ENCODE measurements around the gene URB1. TPM values are rescaled to one million over a fixed set of nuclear protein-coding genes. Genes with fewer than 3 reads are reported as not detected.

Gene URB1
- polyA plus RNA-seq, 1 donor (not counting 4 experiments of a cell fraction or from before 2014, with no cell fraction given) = 9.0 TPM

- no peak overlapping the region for H3K9ac ChIP-seq (ENCODE audit: control insufficient read depth, extremely low read depth, insufficient read depth, low read length)
- no peak overlapping the region for H3K4me3 ChIP-seq (ENCODE audit: control insufficient read depth in 2 of 3, extremely low read depth in 1 of 3, insufficient read depth in 2 of 3, low read depth in 1 of 3, low read length in 3 of 3)
- dilution Hi-C loops (cut with MboI; ENCODE audit: extremely low pct_ligation_motif_present, low sequenced_read_pairs) = no loop called here
- H3K79me2 ChIP-seq (ENCODE audit: control insufficient read depth, insufficient read depth, low read length) = peaks cover 34% of the 10 kb centered on the region
- H3K4me2 ChIP-seq (ENCODE audit: control insufficient read depth, extremely low read depth, insufficient read depth, low read depth, low read length) = no peak overlapping the region
- H3K9me3 ChIP-seq (ENCODE audit: control insufficient read depth, low read depth, low read length) = no peaks in the 10 kb centered on the region
- TF ChIP-seq CTCF (optimal IDR thresholded peaks at IDR 0.05 in 1 of 3, IDR thresholded peaks at IDR 0.05 in 1 of 3, conservative IDR thresholded peaks at IDR 0.05 in 1 of 3; ENCODE audit: extremely low read depth in 1 of 3, insufficient read depth in 2 of 3, low read length in 3 of 3) = no peak
- TF ChIP-seq EZH2 (IDR thresholded peaks at IDR 0.05; ENCODE audit: low read length) = no peak
- H3K9me1 ChIP-seq (ENCODE audit: control insufficient read depth, extremely low read depth, insufficient read depth, low read length) = no peaks in the 10 kb centered on the region
- H3K4me1 ChIP-seq (ENCODE audit: control insufficient read depth, extremely low read depth, insufficient read depth, low read length) = peaks cover 15% of the 10 kb centered on the region
- DNase-seq (ENCODE audit: low read depth, low spot score) (no peak), FAIRE-seq (no peak)
- no peak overlapping the region for H3K27ac ChIP-seq (ENCODE audit: control insufficient read depth, insufficient read depth, low read length)
- no peaks in the 10 kb centered on the region for H3K27me3 ChIP-seq (ENCODE audit: control insufficient read depth, extremely low read depth, insufficient read depth, low read length)
- peaks cover 0 to 9% of the 10 kb centered on the region in 2 experiments for H3K36me3 ChIP-seq (ENCODE audit: control insufficient read depth in 2 of 2, extremely low read depth in 1 of 2, insufficient read depth in 2 of 2, low read length in 2 of 2)
- no peak overlapping the region for H2AFZ ChIP-seq (ENCODE audit: control insufficient read depth, low read length)
- H4K20me1 ChIP-seq (ENCODE audit: control insufficient read depth, extremely low read depth, insufficient read depth, low read length) = no peaks in the 10 kb centered on the region
These were observed 25.3 kb upstream of the URB1 start for GRCh38 chr21:32418146-32418545.

- dilution Hi-C loops (cut with MboI; ENCODE audit: extremely low pct_ligation_motif_present, low sequenced_read_pairs) = no loop called here
- no peak for TF ChIP-seq CTCF (optimal IDR thresholded peaks at IDR 0.05 in 1 of 3, IDR thresholded peaks at IDR 0.05 in 1 of 3, conservative IDR thresholded peaks at IDR 0.05 in 1 of 3; ENCODE audit: extremely low read depth in 1 of 3, insufficient read depth in 2 of 3, low read length in 3 of 3)
These were observed 22.9 kb upstream of the URB1 start for GRCh38 chr21:32415451-32416398.

More at GRCh38 chr21:32415451-32416398, 22.9 kb upstream of the URB1 start:
- H3K36me3 ChIP-seq (ENCODE audit: control insufficient read depth in 2 of 2, extremely low read depth in 1 of 2, insufficient read depth in 2 of 2, low read length in 2 of 2) = peaks cover 0 to 9% of the 10 kb centered on the region in 2 experiments
- peaks cover 35% of the 10 kb centered on the region for H3K79me2 ChIP-seq (ENCODE audit: control insufficient read depth, insufficient read depth, low read length)
- no peak overlapping the region for H3K4me3 ChIP-seq (ENCODE audit: control insufficient read depth in 2 of 3, extremely low read depth in 1 of 3, insufficient read depth in 2 of 3, low read depth in 1 of 3, low read length in 3 of 3)
- H3K4me2 ChIP-seq (ENCODE audit: control insufficient read depth, extremely low read depth, insufficient read depth, low read depth, low read length) = no peak overlapping the region
- no peak overlapping the region for H3K27ac ChIP-seq (ENCODE audit: control insufficient read depth, insufficient read depth, low read length)
- H3K27me3 ChIP-seq (ENCODE audit: control insufficient read depth, extremely low read depth, insufficient read depth, low read length) = no peaks in the 10 kb centered on the region
- no peak overlapping the region for H3K9ac ChIP-seq (ENCODE audit: control insufficient read depth, extremely low read depth, insufficient read depth, low read length)
- H3K9me3 ChIP-seq (ENCODE audit: control insufficient read depth, low read depth, low read length) = no peaks in the 10 kb centered on the region
- DNase-seq (ENCODE audit: low read depth, low spot score) (no peak), FAIRE-seq (no peak)
- H3K9me1 ChIP-seq (ENCODE audit: control insufficient read depth, extremely low read depth, insufficient read depth, low read length) = no peaks in the 10 kb centered on the region
- H3K4me1 ChIP-seq (ENCODE audit: control insufficient read depth, extremely low read depth, insufficient read depth, low read length) = peaks cover 21% of the 10 kb centered on the region
- no peak overlapping the region for H2AFZ ChIP-seq (ENCODE audit: control insufficient read depth, low read length)
- H4K20me1 ChIP-seq (ENCODE audit: control insufficient read depth, extremely low read depth, insufficient read depth, low read length) = no peaks in the 10 kb centered on the region

Data from keratinocyte (primary cell).